Body of pancreas (tissue), 4 donors: ENCODE data around the gene CD81.

Source experiments
- POLR2A ChIP-seq, 3 donors: fragments of 450-650 bp; IDR thresholded peaks; one replicate each; pipeline ENCODE4 v1.6.1; 2016; ENCODE audit warnings: antibody characterized with exemption in 3 of 3, mild to moderate bottlenecking in 2 of 3
- TF ChIP-seq, protein P1 (sequence below), 7 experiments: fragments of 450-650 bp in 4 of 7; fragments of 200-600 bp in 3 of 7; sonication (generic) in 3 of 7; IDR thresholded peaks; one replicate each; pipeline ENCODE4 v1.5.1; 2016 to 2019; ENCODE audit warnings: antibody characterized with exemption in 7 of 7

GRCh38 chr11:2363577-2364370 lies 13.3 kb upstream of the CD81 start:
- no peak for TF ChIP-seq POLR2A (IDR thresholded peaks at IDR 0.05)
- TF ChIP-seq, protein P1, sequence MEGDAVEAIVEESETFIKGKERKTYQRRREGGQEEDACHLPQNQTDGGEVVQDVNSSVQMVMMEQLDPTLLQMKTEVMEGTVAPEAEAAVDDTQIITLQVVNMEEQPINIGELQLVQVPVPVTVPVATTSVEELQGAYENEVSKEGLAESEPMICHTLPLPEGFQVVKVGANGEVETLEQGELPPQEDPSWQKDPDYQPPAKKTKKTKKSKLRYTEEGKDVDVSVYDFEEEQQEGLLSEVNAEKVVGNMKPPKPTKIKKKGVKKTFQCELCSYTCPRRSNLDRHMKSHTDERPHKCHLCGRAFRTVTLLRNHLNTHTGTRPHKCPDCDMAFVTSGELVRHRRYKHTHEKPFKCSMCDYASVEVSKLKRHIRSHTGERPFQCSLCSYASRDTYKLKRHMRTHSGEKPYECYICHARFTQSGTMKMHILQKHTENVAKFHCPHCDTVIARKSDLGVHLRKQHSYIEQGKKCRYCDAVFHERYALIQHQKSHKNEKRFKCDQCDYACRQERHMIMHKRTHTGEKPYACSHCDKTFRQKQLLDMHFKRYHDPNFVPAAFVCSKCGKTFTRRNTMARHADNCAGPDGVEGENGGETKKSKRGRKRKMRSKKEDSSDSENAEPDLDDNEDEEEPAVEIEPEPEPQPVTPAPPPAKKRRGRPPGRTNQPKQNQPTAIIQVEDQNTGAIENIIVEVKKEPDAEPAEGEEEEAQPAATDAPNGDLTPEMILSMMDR (IDR thresholded peaks at IDR 0.05), result no peak
